OCI-LY7 (cell line): ENCODE measurements around the gene CHRNA7. TPM values are rescaled to one million over a fixed set of nuclear protein-coding genes. Genes with fewer than 3 reads are reported as not detected.

Experiments
- Bru-seq: library from RNA; stranded (reverse); fragments of 400-500 nt; gene quantifications from one replicate; lab custom pipeline; 2021; lab: Mats Ljungman, UMichigan
- BruChase-seq, 2 experiments: library from RNA; stranded (reverse); fragments of 400-500 nt; gene quantifications; one replicate each; lab custom pipeline; 2021; lab: Mats Ljungman, UMichigan
- BruUV-seq: library from RNA; stranded (reverse); fragments of 400-500 nt; replicated peaks from 2 replicates; lab custom pipeline; 2021; lab: Mats Ljungman, UMichigan
- CTCF ChIA-PET: fragments of 300-600 bp; sonication (Branson Sonifier 250); formaldehyde crosslinking; loops from one replicate; lab custom pipeline; 2022; ENCODE audit warnings: antibody characterized with exemption; ENCODE audit not compliant: unreplicated experiment; lab: Charles Lee
- POLR2A ChIA-PET: fragments of 300-600 bp; sonication (Branson Sonifier 250); formaldehyde crosslinking; loops from one replicate; lab custom pipeline; 2022; ENCODE audit warnings: antibody characterized with exemption; lab: Charles Lee
- DNase-seq: peaks from one replicate; pipeline ENCODE4 v3.0.0-alpha.2; 2015; ENCODE audit warnings: low spot score
- H2AFZ ChIP-seq: fragments of 200-600 bp; sonication (generic), shearing (Covaris generic); 2 replicates; pipeline ENCODE4 v1.6.1; 2014; ENCODE audit warnings: mild to moderate bottlenecking, antibody characterized with exemption, low read length, moderate library complexity
- H3K27ac ChIP-seq: fragments of 200-600 bp; sonication (generic); 2 replicates; pipeline ENCODE4 v1.5.1; 2014; ENCODE audit warnings: mixed run types, low read depth, mild to moderate bottlenecking, moderate library complexity, low read length, inconsistent platforms; ENCODE audit not compliant: poor library complexity, severe bottlenecking
- H3K36me3 ChIP-seq: fragments of 200-600 bp; sonication (generic); 2 replicates; pipeline ENCODE4 v1.6.1; 2014; ENCODE audit warnings: mild to moderate bottlenecking, antibody characterized with exemption, low read length, moderate library complexity, mixed read lengths; ENCODE audit not compliant: insufficient read depth
- H3K4me1 ChIP-seq: fragments of 200-600 bp; sonication (generic); 2 replicates; pipeline ENCODE4 v1.5.1; 2014; ENCODE audit warnings: mild to moderate bottlenecking, low read length; ENCODE audit not compliant: insufficient read depth, poor library complexity, severe bottlenecking
- H3K4me2 ChIP-seq: fragments of 200-600 bp; sonication (generic); 2 replicates; pipeline ENCODE4 v1.6.1; 2014; ENCODE audit warnings: mild to moderate bottlenecking, low read length
- H3K4me3 ChIP-seq: fragments of 200-600 bp; sonication (generic); 2 replicates; pipeline ENCODE4 v1.5.1; 2014; ENCODE audit warnings: mild to moderate bottlenecking, low read depth, low read length; ENCODE audit not compliant: poor library complexity, severe bottlenecking
- H3K79me2 ChIP-seq: fragments of 200-600 bp; sonication (generic); 2 replicates; pipeline ENCODE4 v1.6.1; 2016; ENCODE audit warnings: low read depth, mild to moderate bottlenecking, low read length, moderate library complexity, mixed read lengths; ENCODE audit not compliant: insufficient read depth
- H3K9me2 ChIP-seq: fragments of 200-600 bp; sonication (generic); 2 replicates; pipeline ENCODE4 v1.6.1; 2016; ENCODE audit warnings: mild to moderate bottlenecking, low read length, mixed read lengths; ENCODE audit not compliant: insufficient read depth
- H3K9me3 ChIP-seq: fragments of 200-600 bp; sonication (generic); 2 replicates; pipeline ENCODE4 v1.6.1; 2014; ENCODE audit warnings: mild to moderate bottlenecking, mixed run types, low read length, mixed read lengths
- H4K20me1 ChIP-seq: fragments of 200-600 bp; sonication (generic); 2 replicates; pipeline ENCODE4 v1.6.1; 2014; ENCODE audit warnings: mild to moderate bottlenecking, antibody characterized with exemption, low read length, moderate library complexity, mixed read lengths; ENCODE audit not compliant: insufficient read depth
- EZH2phosphoT487 ChIP-seq: fragments of 200-600 bp; sonication (generic); IDR thresholded peaks from 2 replicates; pipeline ENCODE4 v1.6.1; 2018; ENCODE audit warnings: low read depth, borderline replicate concordance, mild to moderate bottlenecking, mixed run types, antibody characterized with exemption, low read length, moderate library complexity, mixed read lengths
- intact Hi-C: fragments of 100-400 bp; cut with micrococcal nuclease; formaldehyde crosslinking; loops from one replicate; pipeline ENCODE4 v1.10.0; 2022; ENCODE audit not compliant: unreplicated experiment
- long read RNA-seq: library from polyadenylated mRNA; stranded (forward); transcript quantifications from one replicate; pipeline ENCODE4 v2.0.0, GENCODE V29; 2022
- total RNA-seq, 2 experiments: library from RNA; depleted of rRNA in 1 of 2; stranded (reverse); fragments of >200 nt in 1 of 2; shearing (Covaris generic) in 1 of 2; gene quantifications; 2 replicates each; pipeline ENCODE4 v1.2.3, GENCODE V29; 2014 to 2022
- TF ChIP-seq, protein P1 (sequence below): fragments of 200-600 bp; sonication (generic); conservative IDR thresholded peaks from 2 replicates; pipeline ENCODE4 v1.5.1; 2014; ENCODE audit warnings: mild to moderate bottlenecking, antibody characterized with exemption, low read length, moderate library complexity, mixed read lengths

Gene CHRNA7
- total RNA-seq (2014; rRNA removed; shearing (Covaris generic)) (not detected in 2 replicates), total RNA-seq (2022) (not detected in 2 replicates), Bru-seq, nascent RNA (percentile 2 among the genes with signal in this experiment), BruChase-seq, experiment 1, labeled RNA remaining after a 6-hour chase (percentile 2 among the genes with signal in this experiment), BruChase-seq, experiment 2, labeled RNA remaining after a 2-hour chase (percentile 2 among the genes with signal in this experiment)
- long read RNA-seq: 0 reads

DNA sequence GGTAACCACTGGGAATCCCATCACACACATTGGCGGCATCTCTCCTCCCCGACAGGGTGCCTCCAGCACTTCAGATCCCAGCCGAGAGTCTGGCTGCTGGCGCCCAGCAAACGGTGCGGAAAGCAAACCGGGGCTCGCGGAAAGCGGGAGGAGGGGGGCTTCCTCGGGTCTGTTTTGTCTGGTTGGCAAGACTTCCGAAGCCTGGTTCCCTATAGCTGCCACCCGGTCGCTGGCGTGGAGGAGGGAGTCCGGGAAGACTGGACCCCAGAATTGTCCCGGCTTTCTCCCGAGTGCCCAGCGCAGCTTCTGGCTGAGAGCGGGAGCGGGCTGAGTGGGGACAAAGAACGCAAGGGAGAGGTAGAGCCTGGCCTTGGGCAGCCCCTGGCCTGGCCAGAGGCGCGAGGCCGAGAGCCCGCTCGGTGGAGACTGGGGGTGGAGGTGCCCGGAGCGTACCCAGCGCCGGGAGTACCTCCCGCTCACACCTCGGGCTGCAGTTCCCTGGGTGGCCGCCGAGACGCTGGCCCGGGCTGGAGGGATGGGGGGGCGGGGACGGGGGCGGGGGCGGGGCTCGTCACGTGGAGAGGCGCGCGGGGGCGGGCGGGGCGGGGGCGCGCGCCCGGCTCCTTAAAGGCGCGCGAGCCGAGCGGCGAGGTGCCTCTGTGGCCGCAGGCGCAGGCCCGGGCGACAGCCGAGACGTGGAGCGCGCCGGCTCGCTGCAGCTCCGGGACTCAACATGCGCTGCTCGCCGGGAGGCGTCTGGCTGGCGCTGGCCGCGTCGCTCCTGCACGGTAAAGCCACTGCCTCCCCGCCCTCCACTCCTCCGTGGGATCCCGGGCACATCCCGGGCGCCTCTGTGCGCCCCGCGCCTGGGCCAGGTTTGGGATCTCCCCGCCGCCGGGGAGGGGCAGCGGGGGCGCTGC, at the start of gene CHRNA7:
CHRNA7 (plus strand) TSS at position 654 of the 920 bp plus-strand sequence; CDS start at position 734, 80 bp downstream.
- peak within 1 kb of the TSS; percentile 29; the same call in 1 of the 2 replicates for H3K4me2 ChIP-seq
- H2AFZ ChIP-seq: no peak within 1 kb of the TSS
- H3K9me2 ChIP-seq: no peaks in the 10 kb centered on the region
- intact Hi-C loops: no loop called here
- DNase-seq: peak; percentile 19
- ChIA-PET CTCF (no interaction called here), POLR2A (no interaction called here)
- no peaks in the 10 kb centered on the region for H3K79me2 ChIP-seq
- H3K36me3 ChIP-seq: no peaks in the 10 kb centered on the region
- no peaks in the 10 kb centered on the region for H4K20me1 ChIP-seq
- BruUV-seq: no TSS peak
- H3K4me3 ChIP-seq: no peak within 1 kb of the TSS
- H3K9me3 ChIP-seq: no peaks in the 10 kb centered on the region
- H3K4me1 ChIP-seq: no peaks in the 10 kb centered on the region
- H3K27ac ChIP-seq: no peak within 1 kb of the TSS
- no peak for TF ChIP-seq EZH2phosphoT487
- TF ChIP-seq, protein P1, sequence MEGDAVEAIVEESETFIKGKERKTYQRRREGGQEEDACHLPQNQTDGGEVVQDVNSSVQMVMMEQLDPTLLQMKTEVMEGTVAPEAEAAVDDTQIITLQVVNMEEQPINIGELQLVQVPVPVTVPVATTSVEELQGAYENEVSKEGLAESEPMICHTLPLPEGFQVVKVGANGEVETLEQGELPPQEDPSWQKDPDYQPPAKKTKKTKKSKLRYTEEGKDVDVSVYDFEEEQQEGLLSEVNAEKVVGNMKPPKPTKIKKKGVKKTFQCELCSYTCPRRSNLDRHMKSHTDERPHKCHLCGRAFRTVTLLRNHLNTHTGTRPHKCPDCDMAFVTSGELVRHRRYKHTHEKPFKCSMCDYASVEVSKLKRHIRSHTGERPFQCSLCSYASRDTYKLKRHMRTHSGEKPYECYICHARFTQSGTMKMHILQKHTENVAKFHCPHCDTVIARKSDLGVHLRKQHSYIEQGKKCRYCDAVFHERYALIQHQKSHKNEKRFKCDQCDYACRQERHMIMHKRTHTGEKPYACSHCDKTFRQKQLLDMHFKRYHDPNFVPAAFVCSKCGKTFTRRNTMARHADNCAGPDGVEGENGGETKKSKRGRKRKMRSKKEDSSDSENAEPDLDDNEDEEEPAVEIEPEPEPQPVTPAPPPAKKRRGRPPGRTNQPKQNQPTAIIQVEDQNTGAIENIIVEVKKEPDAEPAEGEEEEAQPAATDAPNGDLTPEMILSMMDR: no peak

DNA sequence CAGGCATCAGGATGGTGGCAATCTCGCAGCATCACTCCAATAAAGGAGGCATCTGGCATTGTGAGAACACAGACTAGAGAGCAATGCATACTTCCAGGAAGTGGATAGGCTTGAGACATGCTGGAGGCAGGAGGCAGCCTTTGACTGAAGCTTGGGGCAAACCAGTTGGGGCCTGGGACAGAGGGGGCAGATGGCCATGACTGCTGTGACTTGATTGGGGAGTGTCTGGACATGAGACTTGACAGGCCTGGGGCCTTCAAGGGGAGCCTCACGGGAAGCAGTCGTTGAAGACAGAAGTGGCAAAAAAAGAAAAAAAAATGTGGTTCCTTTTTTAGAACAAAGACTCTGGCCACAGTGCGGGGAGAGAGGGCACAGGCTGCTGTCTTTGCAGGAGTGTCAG, 44.7 kb upstream of the CHRNA7 start:
- no peaks in the 10 kb centered on the region for H3K36me3 ChIP-seq
- no peak for DNase-seq
- no peaks in the 10 kb centered on the region for H3K9me3 ChIP-seq
- H4K20me1 ChIP-seq: no peaks in the 10 kb centered on the region
- intact Hi-C loops: no loop called here
- H3K79me2 ChIP-seq: no peaks in the 10 kb centered on the region
- no TSS peak for BruUV-seq
- no peak overlapping the region for H3K27ac ChIP-seq
- H3K4me2 ChIP-seq: no peak overlapping the region
- H3K4me3 ChIP-seq: no peak overlapping the region
- H3K4me1 ChIP-seq: no peaks in the 10 kb centered on the region
- H2AFZ ChIP-seq: 0 out of 2 replicates have a peak overlapping the region, but pooled peaks have one; percentile 24
- H3K9me2 ChIP-seq: no peaks in the 10 kb centered on the region
- ChIA-PET CTCF (no interaction called here), POLR2A (no interaction called here)
- TF ChIP-seq, protein P1: no peak
- TF ChIP-seq EZH2phosphoT487: no peak
